DMS79 treated with DMSO at 0.1 percent for 48 hours (cell line): Measurements from ENCODE around the gene LDB2.

Experiments
- DNase-seq: peaks from one replicate; lab custom pipeline; 2025; lab: John Stamatoyannopoulos, UW

The LDB2 gene

DNA sequence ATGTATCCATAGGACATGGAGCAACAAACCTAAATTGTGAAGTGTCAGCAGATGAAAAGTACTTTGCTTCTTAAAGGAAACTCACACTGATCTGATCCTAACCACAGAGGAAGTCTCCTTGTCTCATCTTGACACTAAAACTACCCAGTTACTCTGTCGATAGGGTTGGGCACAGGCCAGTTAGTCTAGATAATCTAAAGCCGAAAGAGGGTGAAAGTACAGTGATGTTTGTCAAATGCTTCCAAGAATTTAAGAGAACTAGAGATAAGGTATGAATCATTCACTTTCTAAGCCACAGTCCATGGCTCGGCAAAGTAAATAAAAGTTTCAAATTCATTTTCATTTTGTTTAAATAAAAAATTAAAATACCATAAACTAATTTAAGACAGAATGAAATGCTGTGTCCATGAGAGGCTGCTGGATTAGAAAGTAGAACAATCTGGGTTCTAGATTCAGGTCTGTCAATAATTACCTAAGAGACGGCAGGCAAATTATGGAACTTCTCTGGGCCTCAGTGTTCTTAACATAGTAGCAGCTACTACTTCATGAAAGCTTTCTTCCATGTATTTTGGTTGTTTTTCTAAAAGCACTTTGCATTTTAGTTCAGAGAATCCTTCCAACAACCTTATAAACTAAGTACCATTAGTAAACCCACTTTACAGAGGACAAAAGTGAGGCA lies 176.7 kb downstream of the LDB2 start:
- DNase-seq: no peak

DNA sequence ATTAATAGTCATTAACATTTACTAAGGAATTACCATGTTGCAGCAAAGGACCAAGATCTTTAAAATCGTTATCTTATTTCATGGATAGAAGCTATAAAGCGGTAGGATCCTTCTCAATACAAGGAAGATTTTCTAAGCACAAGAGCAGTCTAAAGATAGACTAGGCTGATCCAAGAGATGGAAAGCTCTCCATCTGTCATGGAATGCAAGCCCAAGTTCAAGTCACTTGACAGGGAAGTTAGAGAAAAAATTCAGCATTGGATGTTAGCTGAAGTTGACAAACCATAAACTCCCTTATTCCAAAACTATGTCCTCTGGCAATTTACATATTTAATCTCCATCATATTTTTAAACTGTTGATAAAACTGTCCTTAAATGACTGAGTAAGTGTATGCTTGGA lies 177.7 kb downstream of the LDB2 start:
- DNase-seq: no peak

DNA sequence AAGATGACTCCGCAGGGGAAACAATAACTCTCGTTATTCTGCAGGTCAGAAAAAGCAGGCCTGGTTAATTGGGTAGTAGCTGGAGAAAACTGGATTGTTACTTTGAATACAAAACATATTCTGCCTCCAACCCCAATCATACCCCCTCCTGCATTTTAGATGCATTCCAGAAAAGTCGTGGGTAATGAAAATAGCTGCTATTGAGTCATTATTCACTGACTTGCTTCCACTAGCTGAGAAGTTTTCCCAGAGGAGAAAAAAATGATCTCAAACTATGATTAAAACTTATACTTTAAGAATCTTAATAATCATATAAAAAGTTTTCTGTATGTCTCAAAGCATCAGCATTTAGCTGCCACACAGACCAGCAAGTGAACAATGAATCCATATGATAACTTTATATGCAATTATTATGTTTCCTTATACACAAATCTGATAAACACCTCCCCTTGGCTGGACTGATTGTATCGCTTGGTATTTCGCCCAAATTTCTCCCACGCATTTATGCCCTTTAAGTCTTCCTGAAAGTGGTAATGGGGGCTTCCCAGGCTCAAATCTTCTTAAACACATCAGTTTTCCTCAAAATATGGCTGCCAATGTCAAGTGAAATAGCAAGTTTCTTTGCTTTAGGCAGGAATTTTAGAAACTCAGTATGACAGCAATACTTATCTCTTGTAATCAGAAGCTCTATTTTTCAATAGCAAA lies 181.0 kb downstream of the LDB2 start:
- DNase-seq: no peak

DNA sequence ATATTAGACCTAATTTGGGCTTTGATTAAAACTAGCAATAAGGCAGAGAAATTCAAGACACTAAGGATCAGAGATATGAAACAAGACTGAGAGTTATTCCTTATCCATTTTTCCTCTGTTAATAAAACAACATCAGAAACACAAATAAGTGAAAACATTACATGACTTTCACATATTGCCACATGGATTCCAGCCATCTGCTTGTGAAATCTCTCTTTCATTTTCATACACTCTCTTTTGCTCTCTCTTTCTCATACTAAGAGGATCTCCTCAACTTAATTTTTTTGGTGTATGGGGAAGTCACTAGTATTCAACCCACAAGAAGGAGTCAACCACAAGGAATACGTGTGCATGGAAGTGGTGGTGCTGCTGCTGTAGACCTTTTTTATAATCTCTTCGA lies 183.0 kb downstream of the LDB2 start:
- no peak for DNase-seq

DNA sequence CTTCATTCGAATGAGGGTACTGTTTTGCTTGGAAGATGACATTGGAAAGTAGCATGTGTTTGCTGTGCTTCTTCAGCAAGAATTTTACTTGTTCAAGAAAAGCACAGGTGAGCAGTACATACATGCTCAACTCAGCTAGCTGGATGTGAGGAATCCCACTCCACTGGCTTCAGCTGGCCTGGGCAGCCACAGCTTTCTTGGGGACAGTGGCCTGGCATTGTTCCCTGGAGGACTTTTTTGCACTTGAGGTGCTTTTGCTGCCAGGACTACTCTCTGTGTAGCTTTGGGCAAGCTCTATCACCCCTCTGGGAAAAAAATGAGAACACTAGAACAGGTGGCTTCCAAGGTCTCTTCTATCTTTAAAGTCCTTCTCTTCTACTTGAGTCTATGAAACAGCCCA lies 184.3 kb downstream of the LDB2 start:
- no peak for DNase-seq

DNA sequence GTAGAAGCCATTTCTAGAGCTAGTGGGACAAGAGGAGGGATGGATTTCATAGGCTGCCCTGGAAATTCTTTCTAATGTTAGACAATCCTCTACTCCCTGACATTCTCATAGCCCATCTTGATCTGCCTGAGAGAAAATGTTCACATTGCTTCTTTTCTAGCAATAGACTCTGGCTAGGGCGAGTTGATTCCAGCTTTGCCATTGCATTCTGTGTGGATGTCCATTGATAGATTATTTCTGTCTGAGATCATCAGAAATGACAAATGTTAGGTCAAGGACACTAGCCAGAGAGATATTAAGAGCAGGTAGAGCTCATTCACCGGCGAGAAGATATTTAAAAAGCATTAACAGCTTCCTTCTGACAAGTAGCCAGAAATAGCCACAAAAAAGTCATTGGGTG lies 184.7 kb downstream of the LDB2 start:
- DNase-seq: no peak

DNA sequence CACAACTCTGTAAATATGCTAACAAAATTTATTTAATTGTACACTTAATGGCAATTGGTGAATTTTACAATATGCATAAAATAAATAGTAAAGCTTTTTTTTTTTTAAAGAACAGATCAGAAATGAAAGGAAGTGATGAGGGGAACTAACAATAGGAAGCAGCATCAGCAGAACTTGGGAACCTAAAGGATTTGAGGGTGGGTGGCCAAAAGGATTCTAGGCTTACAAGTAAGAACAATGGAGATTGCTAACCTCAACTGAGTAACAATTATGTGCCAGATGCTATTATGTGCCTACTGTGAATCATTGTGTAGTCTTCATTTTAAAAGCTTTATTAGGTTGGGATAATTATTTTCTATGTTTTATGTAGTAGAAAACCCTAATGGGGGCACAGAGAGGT lies 185.2 kb downstream of the LDB2 start:
- DNase-seq: no peak

DNA sequence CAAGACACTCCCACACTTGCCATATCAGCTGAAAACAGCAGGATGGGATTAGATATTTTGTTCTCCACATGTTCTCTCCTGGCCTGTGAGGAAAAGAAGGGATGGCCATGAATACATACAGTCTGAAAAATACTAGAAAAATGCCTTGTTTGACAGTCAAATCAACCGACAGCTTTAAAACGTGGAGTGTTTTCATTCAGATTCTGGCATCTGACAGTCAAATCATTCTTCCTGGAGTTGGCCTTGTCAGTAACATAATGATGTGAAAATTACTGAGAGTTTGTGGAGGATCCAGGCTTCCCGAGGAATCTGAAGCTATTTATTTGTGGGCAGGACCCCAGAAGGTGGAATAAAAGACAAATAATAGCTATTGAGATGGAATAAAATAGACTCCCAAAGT lies 188.2 kb downstream of the LDB2 start:
- DNase-seq: no peak

DNA sequence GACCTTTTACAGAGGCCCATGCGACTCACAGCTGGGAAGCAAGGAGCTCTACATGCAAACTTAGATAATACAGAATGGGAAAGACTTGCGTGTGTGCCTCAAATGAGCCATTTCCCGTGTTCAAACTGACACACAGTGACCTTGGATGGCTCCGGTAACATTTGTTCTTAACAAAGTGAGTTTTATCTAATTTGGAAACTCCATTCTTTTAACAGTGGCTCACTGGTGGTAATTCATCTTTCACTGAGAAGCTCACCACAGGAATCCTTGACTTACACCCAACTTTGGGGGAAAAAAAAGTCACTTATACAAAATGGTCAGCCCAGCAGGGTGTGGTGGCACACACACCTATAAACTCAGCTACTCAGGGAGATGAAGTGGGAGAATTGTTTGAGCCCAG lies 190.6 kb downstream of the LDB2 start:
- DNase-seq: no peak

DNA sequence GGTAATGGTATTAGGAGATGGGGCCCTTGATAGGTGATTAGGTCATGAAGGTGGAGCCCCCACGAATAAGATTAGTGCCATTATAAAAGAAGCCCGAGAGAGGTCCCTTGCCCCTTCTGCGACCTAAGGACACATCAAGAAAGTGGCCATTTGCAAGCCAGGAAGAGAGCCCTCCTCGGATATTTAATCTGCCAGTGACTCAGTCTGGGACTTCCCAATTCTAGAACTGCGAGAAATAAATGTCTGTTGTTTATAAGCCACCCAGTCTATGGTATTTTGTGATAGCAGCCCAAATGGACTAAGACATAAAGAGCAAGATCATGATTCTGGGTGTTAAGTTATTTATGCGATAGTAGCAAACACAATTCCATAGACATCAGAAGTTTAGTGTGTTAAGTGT lies 192.2 kb downstream of the LDB2 start:
- DNase-seq: no peak

DNA sequence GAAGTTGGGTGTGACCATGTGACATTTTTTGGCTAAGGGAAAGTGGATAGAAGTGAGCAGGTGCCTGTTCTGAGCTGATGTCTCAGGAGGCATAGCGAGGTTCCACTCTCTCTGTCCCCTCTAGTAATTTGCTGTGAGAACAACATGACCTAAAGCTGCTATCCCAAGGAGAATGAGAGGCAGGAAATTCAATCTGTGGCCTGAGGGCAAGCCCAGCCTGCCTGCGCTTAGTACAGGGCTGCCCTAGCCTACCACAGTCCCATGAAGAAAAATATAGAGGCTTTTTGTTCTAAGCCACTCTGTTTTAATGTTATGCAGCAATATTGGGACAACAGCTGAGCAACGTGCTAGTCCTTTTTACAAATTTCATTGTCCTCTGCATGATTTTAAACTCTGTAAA lies 193.1 kb downstream of the LDB2 start:
- DNase-seq: no peak

DNA sequence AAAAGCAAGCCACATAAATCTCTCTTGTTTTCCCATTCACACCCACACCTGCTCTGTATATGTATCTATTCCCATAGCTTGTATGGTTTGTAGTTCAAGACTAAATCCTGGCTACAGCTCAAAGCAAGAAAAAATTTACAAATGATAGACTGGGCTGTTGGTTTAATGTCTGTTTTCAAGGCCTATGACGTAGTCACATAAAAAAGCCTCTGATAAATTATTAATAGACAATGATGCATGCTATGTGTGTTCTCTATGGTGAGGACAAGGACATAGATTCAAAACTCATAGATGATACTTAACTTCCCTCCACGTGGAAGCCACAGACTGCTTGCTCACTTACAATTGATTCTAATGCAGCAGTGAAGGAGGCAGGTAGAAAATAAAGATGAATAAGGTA lies 194.0 kb downstream of the LDB2 start:
- no peak for DNase-seq

DNA sequence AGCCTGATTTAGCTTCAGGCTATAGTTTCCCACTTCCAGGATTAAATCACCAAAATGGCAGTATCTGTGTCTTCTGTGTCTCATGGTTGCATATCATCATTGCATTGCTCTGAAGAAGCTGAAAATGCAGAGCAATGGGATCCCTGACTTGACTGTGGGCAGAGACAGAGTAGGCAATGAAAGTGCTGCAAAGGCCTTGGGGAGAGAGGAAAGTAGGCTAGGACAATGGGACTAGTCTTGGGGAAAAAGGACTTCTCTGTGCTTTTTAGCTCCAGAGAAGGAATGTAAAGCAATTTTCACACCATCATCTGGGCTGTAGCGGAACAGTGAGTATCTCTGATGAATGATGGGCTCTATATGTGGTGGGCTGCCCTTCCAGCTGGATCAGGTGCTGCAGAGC lies 202.5 kb downstream of the LDB2 start:
- DNase-seq: no peak

DNA sequence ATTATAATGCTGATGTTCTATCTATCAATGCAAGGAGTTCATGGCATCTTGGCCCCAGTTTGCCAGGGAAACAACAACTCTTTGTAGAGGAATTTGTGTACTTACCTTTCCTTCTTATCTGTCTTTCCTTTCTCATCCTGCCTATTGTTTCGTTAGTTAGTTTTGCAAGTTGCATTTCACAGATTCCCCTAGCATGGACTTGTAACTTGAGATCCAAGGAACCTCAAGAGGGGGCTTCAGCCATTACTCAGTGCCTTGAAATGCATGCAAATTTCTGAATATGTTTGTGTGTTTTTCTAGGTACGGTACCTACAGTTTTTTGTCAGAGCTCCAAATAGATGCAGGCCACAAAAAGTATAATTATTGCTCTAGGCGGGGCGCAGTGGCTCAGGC lies 203.6 kb downstream of the LDB2 start:
- no peak for DNase-seq

DNA sequence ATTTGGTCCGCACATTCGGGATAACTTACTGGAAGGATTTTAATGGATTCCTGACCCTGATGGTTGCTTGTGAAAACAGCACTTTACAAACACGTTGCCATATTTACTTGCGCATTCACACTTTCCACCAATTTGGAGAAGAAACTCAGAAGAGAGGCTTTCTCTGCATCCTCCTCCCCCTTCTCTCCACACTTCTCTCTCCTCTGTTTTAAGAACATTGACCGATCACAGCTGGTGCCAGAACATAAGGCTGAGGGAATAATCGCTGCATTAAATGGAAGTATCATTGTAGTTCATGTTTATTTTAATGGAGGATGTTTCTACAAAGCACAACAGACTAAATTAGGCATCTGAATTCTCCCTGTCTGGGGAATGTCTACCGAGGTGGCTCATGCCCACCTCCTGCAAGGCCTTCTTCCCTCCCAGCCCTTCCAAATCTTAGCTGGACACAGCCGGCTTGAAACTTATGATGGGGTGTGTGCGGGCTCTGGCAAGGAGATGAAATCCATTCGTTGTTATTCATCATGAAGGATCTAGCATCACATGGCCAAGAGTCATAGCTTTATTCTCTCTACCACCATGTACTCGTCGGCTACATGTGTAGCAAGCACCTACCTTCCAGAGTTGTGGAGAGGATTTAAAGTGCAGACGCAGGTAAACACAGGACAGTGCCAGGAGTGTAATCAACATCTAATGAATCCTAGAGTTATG lies 204.1 kb downstream of the LDB2 start:
- DNase-seq: no peak

DNA sequence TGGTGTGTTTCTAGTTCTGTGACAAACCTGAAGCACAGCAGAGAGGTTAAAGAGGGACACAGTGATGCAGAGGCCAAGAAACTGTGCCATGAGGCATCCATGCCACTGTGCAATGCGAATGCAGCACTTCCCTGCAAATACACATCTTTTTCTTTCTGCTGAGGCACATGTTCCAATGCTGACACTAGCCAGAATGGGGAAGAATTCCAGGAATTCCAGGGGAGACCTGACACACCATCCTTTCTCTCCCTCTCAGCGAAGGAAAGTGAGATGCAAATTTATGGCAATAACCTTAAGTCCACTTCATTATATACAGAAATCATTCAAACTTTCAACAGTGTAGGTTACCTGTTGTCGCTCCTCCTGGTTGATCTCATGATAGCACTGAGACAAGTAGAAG lies 204.8 kb downstream of the LDB2 start:
- no peak for DNase-seq

DNA sequence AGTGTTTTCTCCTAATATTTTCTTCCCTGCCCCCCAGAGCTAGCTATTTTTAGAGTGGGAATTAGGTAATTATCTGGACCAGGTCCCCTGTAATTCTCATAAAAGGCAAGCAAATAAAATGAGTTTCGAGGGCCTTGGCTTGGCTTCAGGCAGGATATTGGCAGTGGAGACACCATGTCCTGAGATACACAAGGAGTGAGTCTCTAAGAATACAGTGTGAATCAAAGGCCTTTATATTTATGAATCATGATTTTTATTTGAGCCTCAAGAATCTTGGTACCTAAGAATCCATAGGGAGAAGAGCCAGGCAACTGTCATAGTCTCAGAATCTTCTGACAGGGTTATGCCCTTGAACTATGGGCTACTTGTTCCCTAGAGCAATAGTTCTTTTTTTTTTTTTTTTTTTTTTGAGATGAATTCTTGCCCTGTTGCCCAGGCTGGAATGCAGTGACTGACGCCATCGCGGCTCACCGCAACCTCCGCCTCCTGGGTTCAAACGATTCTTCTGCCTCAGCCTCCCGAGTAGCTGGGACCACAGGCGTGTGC lies 205.4 kb downstream of the LDB2 start:
- DNase-seq: no peak

DNA sequence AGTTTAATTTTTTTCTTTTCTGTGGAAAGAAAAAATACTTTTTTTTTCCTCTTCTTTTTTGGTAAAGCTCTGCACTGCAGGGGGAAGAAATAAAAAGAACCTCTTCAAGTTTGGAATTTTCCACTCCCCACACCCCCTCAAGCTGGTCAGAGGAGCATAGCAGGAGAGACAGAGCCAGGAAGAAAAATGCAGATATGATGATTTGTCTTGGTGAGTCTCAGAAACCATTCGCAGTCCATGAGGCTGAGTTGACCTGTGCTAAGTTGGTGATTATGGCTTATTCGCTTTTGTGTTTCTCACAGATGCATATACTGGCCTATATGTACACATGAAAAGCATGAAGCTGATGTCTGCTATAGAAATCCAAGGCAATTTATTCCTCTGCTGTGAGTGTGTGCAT lies 205.9 kb downstream of the LDB2 start:
- DNase-seq: no peak

DNA sequence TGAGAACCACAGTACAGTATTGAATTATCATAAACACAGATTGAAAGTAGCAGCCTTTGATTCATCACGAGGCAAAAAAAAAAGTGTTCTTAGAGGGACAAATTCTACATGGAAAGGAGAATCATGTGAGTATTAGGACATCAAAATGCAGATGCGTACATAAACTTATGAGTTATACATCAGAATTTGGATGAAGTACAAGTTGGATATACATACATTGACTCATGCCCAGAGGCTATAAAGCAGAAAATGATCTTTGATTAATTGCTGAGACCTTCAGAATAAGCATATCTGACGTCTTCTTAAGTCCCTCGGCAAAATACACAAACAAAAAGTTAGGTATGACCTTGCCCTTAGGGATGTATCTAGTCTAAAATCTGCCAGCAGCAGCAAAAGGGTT lies 206.4 kb downstream of the LDB2 start:
- no peak for DNase-seq

DNA sequence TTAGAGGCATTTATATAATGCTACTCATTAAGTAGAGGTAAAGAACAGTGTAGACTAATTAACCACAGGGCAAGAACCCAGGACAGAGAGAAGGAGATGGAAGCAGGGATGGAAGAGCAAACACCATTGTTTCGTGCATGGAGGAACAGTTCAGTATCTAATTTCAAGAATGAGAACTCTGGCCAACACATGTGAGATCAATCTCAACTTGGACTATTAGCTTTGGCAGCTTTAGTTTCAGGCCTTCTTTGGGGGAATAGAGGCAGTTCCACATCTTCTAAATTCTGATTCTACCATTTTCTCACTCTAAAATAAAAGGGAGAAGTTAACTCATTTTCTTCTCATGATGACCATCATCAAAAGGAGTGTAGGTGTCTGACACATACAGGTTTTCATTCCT lies 207.0 kb downstream of the LDB2 start:
- DNase-seq: no peak

DNA sequence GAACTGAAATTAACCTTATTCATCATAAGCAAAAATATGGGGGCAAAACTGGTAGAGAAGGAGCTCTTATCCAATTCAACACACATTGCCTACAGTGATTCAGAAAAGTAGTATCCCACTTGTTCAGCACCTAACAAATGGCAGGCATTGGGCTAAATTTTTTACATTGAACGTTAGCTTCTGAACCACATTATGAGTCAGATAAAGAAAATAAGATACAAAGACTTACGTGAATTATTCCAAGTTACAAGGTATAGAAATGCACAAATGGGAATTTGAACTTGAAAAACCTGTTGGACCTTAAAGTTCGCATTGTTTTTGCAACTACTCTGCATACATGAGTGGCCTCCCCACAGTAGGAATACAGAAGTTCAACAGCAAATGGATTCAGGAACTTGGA lies 210.6 kb downstream of the LDB2 start:
- no peak for DNase-seq

DNA sequence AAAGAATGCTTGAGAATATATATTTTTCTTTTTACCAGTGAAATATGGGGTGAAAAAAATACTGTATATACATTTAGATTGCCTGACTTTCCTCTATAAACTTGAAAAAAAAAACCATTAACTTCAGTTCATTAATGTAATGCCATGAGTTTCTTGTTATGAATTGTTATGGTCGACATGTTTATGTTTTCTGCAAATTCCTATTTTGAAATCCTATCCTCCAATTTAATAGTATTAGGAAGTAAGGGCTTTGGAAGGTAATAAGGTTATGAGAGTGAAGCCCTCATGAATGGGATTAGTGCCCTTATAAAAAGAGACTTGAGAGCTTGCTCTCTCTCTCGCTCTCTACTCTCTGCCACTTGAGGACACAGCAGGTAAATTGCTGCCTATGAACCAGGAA lies 211.4 kb downstream of the LDB2 start:
- no peak for DNase-seq

DNA sequence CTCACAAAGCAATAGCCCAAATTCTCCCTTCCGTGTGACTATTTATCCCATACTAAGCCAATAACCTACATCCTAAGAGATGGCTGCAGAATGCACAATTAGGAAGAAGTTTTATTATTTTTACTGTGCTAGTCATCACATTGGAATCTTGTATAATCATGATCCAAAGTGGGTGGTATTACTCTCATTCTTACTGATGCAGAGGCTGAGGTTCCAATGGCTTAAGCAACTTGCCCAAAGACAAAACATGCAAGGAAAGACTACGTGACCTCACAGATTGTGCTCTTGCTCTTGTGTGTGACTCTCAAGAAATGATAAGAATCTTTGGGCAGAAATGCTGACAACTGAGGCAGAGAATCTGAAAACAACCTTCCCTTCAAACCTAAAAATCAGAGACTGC lies 212.2 kb downstream of the LDB2 start:
- DNase-seq: no peak
